Thyroid gland (tissue), 4 donors: ENCODE measurements around the gene RPL12. TPM values are rescaled to one million over a fixed set of nuclear protein-coding genes. Genes with fewer than 3 reads are reported as not detected.

Experiments used
- DNase-seq, 2 donors: peaks; one replicate each; pipeline ENCODE4 v3.0.0-alpha.2; 2019
- H3K27ac ChIP-seq, 3 donors: fragments of 200-600 bp; sonication (generic); 1 replicate in 2 of 3; 2 replicates in 1 of 3; pipeline ENCODE4 v1.5.1; 2016 to 2019; ENCODE audit warnings: mild to moderate bottlenecking in 1 of 3, moderate library complexity in 1 of 3
- H3K27me3 ChIP-seq: fragments of 200-600 bp; sonication (generic); one replicate; pipeline ENCODE4 v1.5.1; 2019
- H3K36me3 ChIP-seq, 2 donors: fragments of 200-600 bp; sonication (generic); one replicate each; pipeline ENCODE4 v1.5.1; 2016 to 2019
- H3K4me1 ChIP-seq, 2 donors: fragments of 200-600 bp; sonication (generic); one replicate each; pipeline ENCODE4 v1.5.1; 2017 to 2019
- H3K4me3 ChIP-seq, 3 donors: fragments of 200-600 bp; sonication (generic); replicated peaks in 1 of 3; 1 replicate in 2 of 3; 2 replicates in 1 of 3; pipeline ENCODE4 v1.5.1; 2016; ENCODE audit warnings: mild to moderate bottlenecking in 1 of 3
- H3K9me3 ChIP-seq: fragments of 200-600 bp; sonication (generic); one replicate; pipeline ENCODE4 v1.5.1; 2017
- CTCF ChIP-seq, 6 experiments: fragments of 200-600 bp in 3 of 6; fragments of 450-650 bp in 3 of 6; sonication (generic) in 3 of 6; IDR thresholded peaks; one replicate each; pipeline ENCODE4 v1.5.1; 2016 to 2019; ENCODE audit warnings: antibody characterized with exemption in 6 of 6, mild to moderate bottlenecking in 2 of 6, inconsistent platforms in 1 of 6, moderate library complexity in 1 of 6
- POLR2A ChIP-seq, 2 donors: fragments of 450-650 bp; IDR thresholded peaks; one replicate each; pipeline ENCODE4 v1.6.1; 2017; ENCODE audit warnings: antibody characterized with exemption in 2 of 2, mild to moderate bottlenecking in 2 of 2, moderate library complexity in 1 of 2
- WGBS, 2 donors: methylation state at CpG; one replicate each; pipeline ENCODE4 v1.1.5; 2017; 5-methylcytosine and 5-hydroxymethylcytosine counted together
- intact Hi-C: fragments of 100-400 bp; cut with DNase I; formaldehyde crosslinking; loops from one replicate; pipeline ENCODE4 v1.15.1; 2023
- total RNA-seq, 4 donors: library from RNA; depleted of rRNA; stranded (reverse); fragments of >200 nt; gene quantifications; one replicate each; pipeline ENCODE4 v1.2.3, GENCODE V29; 2016

The RPL12 gene
- total RNA-seq, 4 donors from 2014 or later: 1,286 to 2,844 (median 1,849) TPM

GRCh38 chr9:127452691-127453090 is 1.5 kb upstream of the RPL12 start:
- DNase-seq: peak; percentile 71 to 82
- intact Hi-C loops: no loop called here
- Histone ChIP-seq H3K27ac (peak overlapping the region; percentile 19 to 89 (median 82)), H3K36me3 (peaks cover 15 to 17% of the 10 kb centered on the region in 2 donors), H3K4me1 (peaks cover 25 to 33% of the 10 kb centered on the region in 2 donors), H3K9me3 (no peaks in the 10 kb centered on the region), H3K4me3 (no peak overlapping the region), H3K27me3 (no peaks in the 10 kb centered on the region)
- 50 to 52% methylated on average over 4 of the region's 4 CpGs for WGBS, 2 donors
- no peak for TF ChIP-seq CTCF (IDR thresholded peaks at IDR 0.05)
- TF ChIP-seq POLR2A (IDR thresholded peaks at IDR 0.05): no peak

- peak; percentile 60 to 64 for DNase-seq
- Histone ChIP-seq H3K4me1 (peaks cover 25 to 33% of the 10 kb centered on the region in 2 donors), H3K4me3 (peak overlapping the region; percentile 68 to 78 (median 74)), H3K36me3 (peaks cover 21% of the 10 kb centered on the region in 2 donors), H3K27ac (peak overlapping the region; percentile 82 to 90 (median 89)), H3K9me3 (no peaks in the 10 kb centered on the region), H3K27me3 (no peaks in the 10 kb centered on the region)
- TF ChIP-seq CTCF (IDR thresholded peaks at IDR 0.05): no peak
- TF ChIP-seq POLR2A (IDR thresholded peaks at IDR 0.05): no peak
- intact Hi-C loops: no loop called here
- 10 to 11% methylated on average over 29 of the region's 29 CpGs for WGBS, 2 donors
Measured at GRCh38 chr9:127451858-127452656, 851 bp upstream of the RPL12 start.

- whole genome bisulfite sequencing, 2 donors: 1 to 2% methylated on average over 14 of the region's 14 CpGs
- Histone ChIP-seq H3K4me1 (peaks cover 25 to 33% of the 10 kb centered on the region in 2 donors), H3K4me3 (peak overlapping the region; percentile 68 to 78 (median 74)), H3K27ac (peak overlapping the region; percentile 82 to 90 (median 89)), H3K36me3 (peaks cover 25 to 26% of the 10 kb centered on the region in 2 donors), H3K9me3 (no peaks in the 10 kb centered on the region), H3K27me3 (no peaks in the 10 kb centered on the region)
- DNase-seq: no peak
- TF ChIP-seq CTCF (IDR thresholded peaks at IDR 0.05) (no peak), POLR2A (IDR thresholded peaks at IDR 0.05) (no peak)
- intact Hi-C loops: no loop called here
Measured at GRCh38 chr9:127451608-127451857, 327 bp upstream of the RPL12 start.

DNA sequence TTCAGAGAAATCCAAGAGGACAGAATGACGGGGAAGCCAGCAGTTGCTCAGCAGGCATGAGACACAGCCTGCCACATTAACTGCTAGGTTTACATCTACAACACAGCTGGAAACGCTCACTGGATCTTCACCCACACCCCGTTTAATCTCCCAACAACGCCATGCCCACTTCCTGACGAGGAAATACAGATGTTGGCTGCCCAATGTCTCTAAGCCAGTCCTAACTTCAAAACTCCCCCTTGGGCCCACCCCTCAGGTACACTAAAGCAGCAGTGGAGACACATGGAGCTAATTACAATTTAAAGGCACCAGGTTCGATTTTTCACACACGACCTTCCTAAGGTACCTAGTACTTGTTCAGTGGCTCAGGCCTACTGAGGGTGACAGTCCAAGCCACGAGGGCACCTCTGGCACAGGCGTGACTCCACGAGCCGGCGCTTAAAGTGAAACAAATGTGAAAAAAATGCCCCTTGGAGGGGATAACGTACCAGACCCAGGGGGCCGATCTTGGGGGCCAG is 904 bp downstream of the RPL12 start:
- no peak for DNase-seq
- Histone ChIP-seq H3K27ac (peak overlapping the region; percentile 82 to 90 (median 89)), H3K36me3 (peaks cover 32 to 33% of the 10 kb centered on the region in 2 donors), H3K27me3 (no peaks in the 10 kb centered on the region), H3K4me3 (peak overlapping the region; percentile 68 to 78 (median 74)), H3K9me3 (no peaks in the 10 kb centered on the region), H3K4me1 (peaks cover 25 to 38% of the 10 kb centered on the region in 2 donors)
- intact Hi-C loops: no loop called here
- TF ChIP-seq POLR2A (IDR thresholded peaks at IDR 0.05) (no peak), CTCF (IDR thresholded peaks at IDR 0.05) (no peak)
- WGBS, 2 donors: 10 to 13% methylated on average over 13 to 14 of the region's 14 CpGs

- H3K4me1 ChIP-seq: peaks cover 25 to 41% of the 10 kb centered on the region in 2 donors
- peak overlapping the region in 1 of 3 donors; percentile 82 for H3K27ac ChIP-seq
- no peaks in the 10 kb centered on the region for H3K9me3 ChIP-seq
- H3K4me3 ChIP-seq: no peak overlapping the region
- TF ChIP-seq CTCF (IDR thresholded peaks at IDR 0.05): no peak
- TF ChIP-seq POLR2A (IDR thresholded peaks at IDR 0.05): no peak
- DNase-seq: no peak
- H3K36me3 ChIP-seq: peaks cover 38 to 41% of the 10 kb centered on the region in 2 donors
- intact Hi-C loops: no loop called here
- 65 to 72% methylated on average over 5 of the region's 5 CpGs for whole genome bisulfite sequencing, 2 donors
- no peaks in the 10 kb centered on the region for H3K27me3 ChIP-seq
Measured at GRCh38 chr9:127449332-127449966, 1.8 kb downstream of the RPL12 start.
